SK-N-SH treated with all-trans-retinoic acid at 6 μM for 48 hours (cell line): Measurements from ENCODE around the gene ESR2.

Experiments
- ARNTL ChIP-seq: fragments of 450-650 bp; formaldehyde crosslinking; IDR thresholded peaks from 2 replicates; pipeline ENCODE4 v1.5.0; 2020; ENCODE audit warnings: low read depth, mild to moderate bottlenecking, moderate library complexity, borderline replicate concordance
- CREB5 ChIP-seq: fragments of 250-450 bp; sonication (Bioruptor Pico); IDR thresholded peaks from 2 replicates; pipeline ENCODE4 v1.5.1; 2020; ENCODE audit warnings: low read depth, mild to moderate bottlenecking, moderate library complexity
- CSDC2 ChIP-seq: fragments of 250-450 bp; sonication (Bioruptor Pico); IDR thresholded peaks from 2 replicates; pipeline ENCODE4 v1.5.0; 2020; ENCODE audit warnings: mild to moderate bottlenecking, moderate library complexity
- GLIS3 ChIP-seq: fragments of 250-450 bp; sonication (Bioruptor Pico); IDR thresholded peaks from 2 replicates; pipeline ENCODE4 v1.5.0; 2020; ENCODE audit warnings: mild to moderate bottlenecking, moderate library complexity
- OSR1 ChIP-seq: fragments of 250-450 bp; sonication (Bioruptor Pico); IDR thresholded peaks from 2 replicates; pipeline ENCODE4 v1.8.0; 2022; ENCODE audit warnings: moderate library complexity, mild to moderate bottlenecking, inconsistent platforms
- POU6F1 ChIP-seq: fragments of 250-450 bp; sonication (Bioruptor Pico); IDR thresholded peaks from 2 replicates; pipeline ENCODE4 v1.8.0; 2021; ENCODE audit warnings: low read depth, mild to moderate bottlenecking, moderate library complexity, borderline replicate concordance
- RARB ChIP-seq: fragments of 250-450 bp; sonication (Bioruptor Pico); IDR thresholded peaks from 2 replicates; pipeline ENCODE4 v1.8.0; 2021; ENCODE audit warnings: mild to moderate bottlenecking, moderate library complexity
- TCF4 ChIP-seq: fragments of 250-450 bp; sonication (Bioruptor Pico); IDR thresholded peaks from 2 replicates; pipeline ENCODE4 v1.8.0; 2021; ENCODE audit warnings: mild to moderate bottlenecking, moderate library complexity, borderline replicate concordance
- ZFP3 ChIP-seq: fragments of 250-450 bp; sonication (Bioruptor Pico); IDR thresholded peaks from 2 replicates; pipeline ENCODE4 v1.5.0; 2020; ENCODE audit warnings: mild to moderate bottlenecking, moderate library complexity
- ZFP30 ChIP-seq: fragments of 450-650 bp; formaldehyde crosslinking; IDR thresholded peaks from 2 replicates; pipeline ENCODE4 v1.5.0; 2022; ENCODE audit warnings: mild to moderate bottlenecking, moderate library complexity
- ZNF8 ChIP-seq: fragments of 450-650 bp; formaldehyde crosslinking; IDR thresholded peaks from 2 replicates; pipeline ENCODE4 v1.5.0; 2020; ENCODE audit warnings: mild to moderate bottlenecking, moderate library complexity
- TF ChIP-seq, protein P1 (sequence below): fragments of 250-450 bp; sonication (Bioruptor Pico); IDR thresholded peaks from 2 replicates; pipeline ENCODE4 v1.8.0; 2020; ENCODE audit warnings: mild to moderate bottlenecking, moderate library complexity, borderline replicate concordance

DNA sequence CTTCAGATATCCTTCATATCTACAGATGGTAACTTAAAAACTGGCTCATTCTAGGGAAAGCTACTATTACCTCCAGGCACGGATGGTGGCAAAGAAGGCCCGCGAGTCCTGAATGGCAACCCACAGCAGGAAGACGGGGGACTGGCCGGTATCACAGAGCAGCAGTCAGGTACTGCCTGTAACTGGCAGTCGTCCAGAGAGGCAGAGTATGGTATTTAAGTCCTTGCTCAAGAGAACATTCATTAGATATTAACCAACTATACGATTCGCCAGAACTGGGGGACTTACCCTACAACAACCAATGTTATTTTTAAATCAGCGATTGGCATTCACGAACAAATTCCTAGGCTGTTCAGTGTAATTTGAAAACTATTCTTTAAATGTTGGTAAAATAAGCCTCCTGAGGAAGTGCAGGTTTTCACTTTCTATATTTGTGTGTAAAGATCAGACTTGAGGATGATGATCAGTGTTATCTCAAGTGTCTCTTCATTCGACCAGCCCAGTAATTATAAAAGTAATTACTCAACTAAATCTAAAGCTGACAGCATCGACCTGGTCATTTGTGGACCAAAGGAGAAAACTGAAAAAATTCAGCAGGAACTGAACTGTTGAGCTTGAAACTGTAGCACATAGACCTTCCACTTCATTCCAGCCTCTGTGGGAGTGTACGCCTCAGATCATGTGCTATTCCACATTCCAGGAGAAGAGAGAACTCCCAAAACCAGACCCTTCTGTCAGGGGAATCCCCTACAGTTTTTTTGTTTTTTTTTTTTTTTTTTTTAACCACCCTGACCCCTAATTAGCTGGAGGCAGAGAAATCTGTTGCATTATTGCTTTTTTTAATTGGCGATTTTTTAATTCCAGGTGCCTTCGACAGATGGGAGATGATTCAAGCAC lies 75.6 kb downstream of the ESR2 start:
- TF ChIP-seq CSDC2 (CRISPR knock-in tag) (no peak), ARNTL (CRISPR knock-in tag) (no peak), RARB (no peak), ZNF8 (no peak), GLIS3 (CRISPR knock-in tag) (no peak), ZFP30 (no peak), TCF4 (CRISPR knock-in tag) (no peak), POU6F1 (CRISPR knock-in tag) (no peak), OSR1 (CRISPR knock-in tag) (no peak), ZFP3 (CRISPR knock-in tag) (no peak), CREB5 (no peak)
- TF ChIP-seq, protein P1, sequence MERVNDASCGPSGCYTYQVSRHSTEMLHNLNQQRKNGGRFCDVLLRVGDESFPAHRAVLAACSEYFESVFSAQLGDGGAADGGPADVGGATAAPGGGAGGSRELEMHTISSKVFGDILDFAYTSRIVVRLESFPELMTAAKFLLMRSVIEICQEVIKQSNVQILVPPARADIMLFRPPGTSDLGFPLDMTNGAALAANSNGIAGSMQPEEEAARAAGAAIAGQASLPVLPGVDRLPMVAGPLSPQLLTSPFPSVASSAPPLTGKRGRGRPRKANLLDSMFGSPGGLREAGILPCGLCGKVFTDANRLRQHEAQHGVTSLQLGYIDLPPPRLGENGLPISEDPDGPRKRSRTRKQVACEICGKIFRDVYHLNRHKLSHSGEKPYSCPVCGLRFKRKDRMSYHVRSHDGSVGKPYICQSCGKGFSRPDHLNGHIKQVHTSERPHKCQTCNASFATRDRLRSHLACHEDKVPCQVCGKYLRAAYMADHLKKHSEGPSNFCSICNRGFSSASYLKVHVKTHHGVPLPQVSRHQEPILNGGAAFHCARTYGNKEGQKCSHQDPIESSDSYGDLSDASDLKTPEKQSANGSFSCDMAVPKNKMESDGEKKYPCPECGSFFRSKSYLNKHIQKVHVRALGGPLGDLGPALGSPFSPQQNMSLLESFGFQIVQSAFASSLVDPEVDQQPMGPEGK (CRISPR knock-in tag) = no peak
